Hematopoietic multipotent progenitor cell treated with erythropoietin and hydrocortisone succinate and interleukin-3 and kit ligand, for 8 days (in vitro differentiated cells): ENCODE results near the gene FAM32A.

Source experiments
- DNase-seq: peaks from one replicate; pipeline ENCODE4 v3.0.0-alpha.2; 2015

FAM32A gene

GRCh38 chr19:16185123-16185767 lies at the start of gene FAM32A:
Gene FAM32A (plus strand): TSS chr19:16185410. CDS start chr19:16185443, 33 bp downstream.
- peak; percentile 100 for DNase-seq

GRCh38 chr19:16135430-16136127 lies 49.6 kb upstream of the FAM32A start:
- no peak for DNase-seq

GRCh38 chr19:16136185-16136999 lies 48.8 kb upstream of the FAM32A start:
- peak; percentile 34 for DNase-seq

DNA sequence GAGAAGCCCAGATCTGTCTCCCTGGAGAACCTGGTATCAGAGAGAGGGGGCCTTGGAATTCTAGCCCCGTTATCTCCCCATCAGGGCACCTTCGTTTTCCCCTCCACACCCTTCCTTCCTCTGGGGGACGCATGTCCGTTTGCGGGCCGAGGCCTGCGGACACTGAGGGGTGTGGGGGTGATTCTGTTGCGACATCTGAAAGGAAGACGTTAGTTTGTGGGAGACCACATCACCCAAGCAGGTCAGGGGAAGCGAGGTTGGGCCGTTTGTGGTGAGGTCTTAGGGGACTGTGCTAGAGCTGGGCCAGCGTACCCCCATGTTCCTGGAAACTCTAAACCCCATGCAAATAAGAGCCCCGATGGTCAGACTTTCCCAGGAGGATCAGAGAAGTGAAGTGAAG lies 45.5 kb upstream of the FAM32A start:
- peak; percentile 65 for DNase-seq

GRCh38 chr19:16141043-16141442 lies 44.2 kb upstream of the FAM32A start:
- peak; percentile 80 for DNase-seq

- DNase-seq: no peak
These were observed 43.1 kb upstream of the FAM32A start for GRCh38 chr19:16142032-16142580.

- DNase-seq: peak; percentile 59
These were observed 41.6 kb upstream of the FAM32A start, which contains the start of gene HSH2D for GRCh38 chr19:16143399-16144215. Gene HSH2D (plus strand): TSS chr19:16143685. CDS start chr19:16148751, 5,066 bp downstream.

- no peak for DNase-seq
These were observed 41.0 kb upstream of the FAM32A start for GRCh38 chr19:16144216-16144581.

DNA sequence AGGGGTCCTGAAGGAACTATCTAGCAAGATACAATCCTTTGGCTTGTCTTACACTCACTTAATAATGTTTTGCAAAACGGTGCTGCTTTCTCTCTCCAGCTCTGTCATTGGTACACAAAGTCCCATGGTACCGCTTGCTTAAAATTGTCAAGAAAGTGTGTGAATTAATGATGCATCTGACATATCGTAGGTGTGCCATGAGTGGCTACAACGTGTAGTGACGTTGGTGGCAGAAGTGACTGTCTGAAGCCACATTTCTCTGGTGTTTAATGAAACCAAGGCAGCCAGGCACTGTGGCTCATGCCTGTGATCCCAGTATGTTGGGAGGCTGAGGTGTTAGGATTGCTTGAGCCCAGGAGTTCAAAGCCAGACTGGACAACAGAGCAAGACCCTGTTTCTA lies 39.1 kb upstream of the FAM32A start:
- no peak for DNase-seq

- DNase-seq: no peak
These were observed 36.6 kb upstream of the FAM32A start for GRCh38 chr19:16148443-16149229.

- peak; percentile 80 for DNase-seq
These were observed 31.5 kb upstream of the FAM32A start for GRCh38 chr19:16153582-16154336.

GRCh38 chr19:16154557-16154956 lies 30.7 kb upstream of the FAM32A start:
- DNase-seq: no peak

- DNase-seq: no peak
These were observed 30.1 kb upstream of the FAM32A start for GRCh38 chr19:16155128-16155527.

- no peak for DNase-seq
These were observed 28.3 kb upstream of the FAM32A start for GRCh38 chr19:16156904-16157303.

- no peak for DNase-seq
These were observed 27.6 kb upstream of the FAM32A start for GRCh38 chr19:16157601-16158000.

DNA sequence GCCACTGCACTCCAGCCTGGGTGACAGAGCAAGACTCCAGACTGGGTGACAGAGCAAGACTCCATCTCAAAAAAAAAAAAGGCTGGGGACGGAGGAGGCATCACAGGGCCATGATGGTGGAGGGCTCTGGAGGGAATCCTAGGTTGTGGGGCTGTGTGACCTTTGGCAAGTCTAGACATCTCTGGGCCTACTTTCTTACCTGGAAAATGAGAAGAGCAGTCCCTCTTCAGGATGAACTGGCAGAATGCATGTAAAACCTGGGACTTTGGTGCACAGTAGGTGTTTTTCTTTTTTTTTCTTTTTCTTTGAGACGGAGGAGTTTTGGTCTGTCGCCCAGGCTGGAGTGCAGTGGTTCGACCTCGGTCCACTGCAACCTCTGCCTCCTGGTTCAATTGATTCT lies 25.6 kb upstream of the FAM32A start:
- DNase-seq: no peak

DNA sequence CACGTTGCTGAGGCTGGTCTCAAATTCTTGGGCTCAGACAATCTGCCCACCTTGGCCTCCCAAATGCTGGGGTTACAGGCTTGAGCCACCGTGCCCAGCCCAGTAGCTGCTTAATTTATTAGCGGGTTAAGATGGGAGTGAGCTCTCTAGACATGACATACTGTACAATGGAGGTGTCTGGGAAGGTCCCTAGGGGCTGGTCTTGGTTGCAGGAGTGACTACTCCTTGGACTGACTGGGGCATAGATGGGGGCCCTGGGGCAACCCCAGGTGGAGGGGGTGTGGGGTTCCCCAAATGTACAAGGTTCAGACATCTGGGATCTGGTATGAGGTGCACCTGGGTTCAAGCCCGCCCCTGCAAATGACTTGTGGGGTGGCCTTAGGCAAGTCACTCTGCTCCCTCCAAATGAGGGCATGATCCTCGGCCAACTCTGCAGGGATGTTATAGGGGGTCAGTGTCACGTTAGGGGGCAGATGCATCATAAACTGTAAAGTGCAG lies 24.7 kb upstream of the FAM32A start:
- DNase-seq: no peak

GRCh38 chr19:16160943-16161560 lies 24.2 kb upstream of the FAM32A start:
- DNase-seq: peak; percentile 33

DNA sequence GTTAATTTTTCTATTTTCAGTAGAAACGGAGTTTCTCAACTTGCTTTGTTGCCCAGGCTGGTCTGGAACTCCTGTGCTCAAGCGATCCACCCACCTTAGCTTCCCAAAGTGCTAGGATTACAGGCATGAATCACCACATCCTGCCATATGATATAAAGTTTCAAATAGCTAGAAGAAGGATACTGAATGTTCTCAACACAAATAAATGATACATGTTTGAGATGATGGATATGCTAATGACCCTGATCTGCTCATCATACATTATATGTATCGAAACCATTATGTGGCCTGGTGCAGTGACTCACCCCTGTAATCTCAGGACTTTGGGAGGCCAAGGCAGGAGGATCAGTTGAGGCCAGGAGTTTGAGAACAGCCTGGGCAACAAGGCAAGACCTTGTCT lies 23.4 kb upstream of the FAM32A start:
- DNase-seq: no peak

- DNase-seq: no peak
These were observed 20.9 kb upstream of the FAM32A start for GRCh38 chr19:16164222-16164890.
